H1 (cell line): Measurements from ENCODE around the gene RAB11A. TPM values are rescaled to one million over a fixed set of nuclear protein-coding genes. Genes with fewer than 3 reads are reported as not detected.

Source experiments
- CHD7 ChIP-seq: fragments of 300-600 bp; sonication (generic); IDR thresholded peaks from 2 replicates; pipeline ENCODE4 v1.7.1; 2012; ENCODE audit warnings: low read length, moderate library complexity, mild to moderate bottlenecking, inconsistent platforms; ENCODE audit not compliant: insufficient replicate concordance
- CTCF ChIP-seq, 3 experiments: IDR thresholded peaks; 1 replicate in 2 of 3; 2 replicates in 1 of 3; pipeline versions ENCODE4 v1.5.1 to v1.6.1; 2011; ENCODE audit warnings: low read length in 3 of 3, mild to moderate bottlenecking in 3 of 3, inconsistent platforms in 2 of 3, low read depth in 1 of 3, moderate library complexity in 1 of 3; ENCODE audit not compliant: insufficient read depth in 1 of 3; ENCODE audit errors: control extremely low read depth in 1 of 3
- HDAC6 ChIP-seq: IDR thresholded peaks from one replicate; pipeline ENCODE4 v1.7.1; 2012; ENCODE audit warnings: low read depth, mild to moderate bottlenecking, inconsistent platforms, low read length, moderate library complexity
- MAX ChIP-seq: IDR thresholded peaks from 2 replicates; pipeline ENCODE4 v1.6.1; 2012; ENCODE audit warnings: inconsistent platforms
- NANOG ChIP-seq: IDR thresholded peaks from 2 replicates; pipeline ENCODE4 v1.6.1; 2011; ENCODE audit warnings: low read length, low read depth, mild to moderate bottlenecking, inconsistent platforms; ENCODE audit not compliant: insufficient read depth, poor library complexity, severe bottlenecking
- POLR2A ChIP-seq, 2 experiments: IDR thresholded peaks; 1 replicate in 1 of 2; 2 replicates in 1 of 2; pipeline ENCODE4 v1.6.1; 2011; ENCODE audit warnings: low read depth in 2 of 2, low read length in 2 of 2, mild to moderate bottlenecking in 2 of 2; ENCODE audit errors: control extremely low read depth in 1 of 2
- USF2 ChIP-seq: IDR thresholded peaks from 2 replicates; pipeline ENCODE4 v1.6.1; 2011; ENCODE audit warnings: low read length, improper control_type of control experiment
- ZNF274 ChIP-seq: IDR thresholded peaks from 2 replicates; pipeline ENCODE4 v1.7.0; 2012; ENCODE audit warnings: low read length, borderline replicate concordance; ENCODE audit errors: extremely low read depth
- polyA plus RNA-seq, 7 experiments: library from polyadenylated mRNA; depleted of rRNA in 3 of 7; stranded (reverse) in 5 of 7; unstranded in 2 of 7; fragments of >200 nt in 5 of 7; fragments of 200-250 nt in 2 of 7; gene quantifications; 1 replicate in 5 of 7; 2 replicates in 1 of 7; 4 replicates in 1 of 7; pipeline versions ENCODE4 v1.2.1 to v1.2.3, GENCODE V29; 2011 to 2013; ENCODE audit warnings: missing spikeins in 2 of 7, mixed read lengths in 2 of 7
- total RNA-seq: library from RNA; stranded (reverse); fragmentation: NEBNext Ultra II Directional; extraction: Animal tissue kit (Norgen Biotek cat#: 25700); gene quantifications from 2 replicates; pipeline ENCODE4 v1.2.1, GENCODE V29; 2021

The RAB11A gene
- total and polyA plus RNA-seq, 2 of the 8 experiments (the other 6 are each of a cell fraction or from before 2014, with no cell fraction given), result 211 to 254 TPM

- TF ChIP-seq CTCF (IDR thresholded peaks at IDR 0.05; ENCODE audit: control extremely low read depth in 1 of 3, insufficient read depth in 1 of 3, low read depth in 1 of 3, low read length in 3 of 3) (peak; percentile 58 to 82 (median 65)), HDAC6 (no peak), USF2 (no peak), ZNF274 (no peak), MAX (peak; percentile 96), NANOG (no peak), POLR2A (IDR thresholded peaks at IDR 0.05; ENCODE audit: control extremely low read depth in 1 of 2, low read depth in 2 of 2, low read length in 2 of 2) (no peak), CHD7 (no peak)
Observed at GRCh38 chr15:65862682-65863081, 6.6 kb upstream of the RAB11A start (continued).
